GM12878 (cell line): ENCODE results near the gene PAPOLA.

Experiments used
- BACH1 ChIP-seq: fragments of 450-650 bp; IDR thresholded peaks from 2 replicates; pipeline ENCODE4 v1.6.1; 2017; ENCODE audit warnings: mild to moderate bottlenecking, borderline replicate concordance
- BMI1 ChIP-seq: fragments of 450-650 bp; IDR thresholded peaks from 2 replicates; pipeline ENCODE4 v1.6.1; 2016; ENCODE audit warnings: mild to moderate bottlenecking, moderate library complexity, borderline replicate concordance
- EED ChIP-seq: sonication (generic); IDR thresholded peaks from 2 replicates; pipeline ENCODE4 v1.6.1; 2016; ENCODE audit warnings: antibody characterized with exemption, low read depth
- FOXM1 ChIP-seq: IDR thresholded peaks from 2 replicates; pipeline ENCODE4 v1.6.1; 2012; ENCODE audit warnings: low read depth, mild to moderate bottlenecking, inconsistent platforms, low read length, moderate library complexity
- POLR2A ChIP-seq: IDR thresholded peaks from 2 replicates; pipeline ENCODE4 v1.6.1; 2011; ENCODE audit warnings: low read depth, mild to moderate bottlenecking, low read length
- RB1 ChIP-seq: fragments of 450-650 bp; formaldehyde crosslinking; IDR thresholded peaks from 2 replicates; pipeline ENCODE4 v1.6.1; 2017; ENCODE audit warnings: mild to moderate bottlenecking, borderline replicate concordance
- TCF12 ChIP-seq: IDR thresholded peaks from 2 replicates; pipeline ENCODE4 v1.6.1; 2011; ENCODE audit warnings: low read depth, mild to moderate bottlenecking, low read length

DNA sequence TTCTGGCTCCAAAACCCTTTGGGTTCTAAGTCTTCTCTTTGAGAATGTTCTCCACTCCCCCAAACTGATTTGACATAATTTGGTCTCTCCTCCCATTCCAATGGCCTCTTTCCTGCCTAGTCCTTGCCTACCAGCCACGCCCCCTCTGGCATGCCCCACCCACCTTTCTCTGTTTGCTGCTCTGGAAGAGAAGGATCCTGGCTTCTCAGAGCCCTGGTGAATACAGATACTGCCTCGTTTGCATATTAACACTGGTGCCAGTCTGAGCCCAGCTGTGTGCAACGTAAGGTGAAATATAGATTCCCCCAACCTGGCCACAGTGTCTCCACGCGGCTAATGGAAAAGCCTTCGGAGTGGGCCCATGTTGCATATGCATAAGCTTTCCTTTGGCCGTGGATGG is 79.7 kb downstream of the PAPOLA start:
- TF ChIP-seq TCF12 (no peak), POLR2A (no peak), EED (no peak), BACH1 (no peak), RB1 (no peak), BMI1 (no peak), FOXM1 (no peak)
